Trophoblast cell (in vitro differentiated cells and primary cell): ENCODE results near the gene LRIG1.

Experiments
- DNase-seq, 2 donors: peaks; one replicate each; pipeline ENCODE4 v3.0.0-alpha.2; 2016
- H2AFZ ChIP-seq: 2 replicates; pipeline ENCODE4 v1.6.1; 2013; ENCODE audit warnings: low read length, moderate library complexity, mild to moderate bottlenecking; ENCODE audit not compliant: insufficient read depth, poor library complexity
- H2AK5ac ChIP-seq: 2 replicates; pipeline ENCODE4 v1.6.1; 2013; ENCODE audit warnings: mild to moderate bottlenecking, low read length
- H2BK120ac ChIP-seq: 2 replicates; pipeline ENCODE4 v1.6.1; 2013; ENCODE audit warnings: low read length, mild to moderate bottlenecking, moderate library complexity; ENCODE audit not compliant: insufficient read depth, poor library complexity
- H2BK12ac ChIP-seq: 2 replicates; pipeline ENCODE4 v1.6.1; 2013; ENCODE audit warnings: mild to moderate bottlenecking, low read length, moderate library complexity
- H2BK5ac ChIP-seq: 2 replicates; pipeline ENCODE4 v1.6.1; 2013; ENCODE audit warnings: low read length, low read depth, moderate library complexity, mild to moderate bottlenecking; ENCODE audit not compliant: poor library complexity
- H3K14ac ChIP-seq: 2 replicates; pipeline ENCODE4 v1.6.1; 2013; ENCODE audit warnings: mild to moderate bottlenecking, low read length
- H3K18ac ChIP-seq: 2 replicates; pipeline ENCODE4 v1.6.1; 2013; ENCODE audit warnings: mild to moderate bottlenecking, low read length
- H3K23ac ChIP-seq: 2 replicates; pipeline ENCODE4 v1.6.1; 2013; ENCODE audit warnings: low read length
- H3K27ac ChIP-seq: 2 replicates; pipeline ENCODE4 v1.5.1; 2013; ENCODE audit warnings: low read depth, mild to moderate bottlenecking, inconsistent platforms, low read length, moderate library complexity
- H3K27me3 ChIP-seq: 2 replicates; pipeline ENCODE4 v1.6.1; 2013; ENCODE audit warnings: inconsistent platforms, mild to moderate bottlenecking, low read length, moderate library complexity; ENCODE audit not compliant: insufficient read depth
- H3K36me3 ChIP-seq, 2 experiments: 1 replicate in 1 of 2; 2 replicates in 1 of 2; pipeline ENCODE4 v1.6.1; 2013; ENCODE audit warnings: low read length in 2 of 2, mild to moderate bottlenecking in 2 of 2, moderate library complexity in 1 of 2; ENCODE audit not compliant: insufficient read depth in 2 of 2, control insufficient read depth in 1 of 2
- H3K4ac ChIP-seq: 2 replicates; pipeline ENCODE4 v1.6.1; 2013; ENCODE audit warnings: low read depth, mild to moderate bottlenecking, low read length, moderate library complexity
- H3K4me1 ChIP-seq, 2 experiments: 1 replicate in 1 of 2; 2 replicates in 1 of 2; pipeline ENCODE4 v1.6.1; 2013; ENCODE audit warnings: low read length in 2 of 2, mild to moderate bottlenecking in 2 of 2, moderate library complexity in 1 of 2; ENCODE audit not compliant: insufficient read depth in 2 of 2, control insufficient read depth in 1 of 2
- H3K4me2 ChIP-seq: 2 replicates; pipeline ENCODE4 v1.6.1; 2013; ENCODE audit warnings: inconsistent platforms, mild to moderate bottlenecking, low read length, moderate library complexity
- H3K4me3 ChIP-seq: 2 replicates; pipeline ENCODE4 v1.5.1; 2013; ENCODE audit warnings: mild to moderate bottlenecking, low read depth, low read length, inconsistent platforms
- H3K79me1 ChIP-seq: one replicate; pipeline ENCODE4 v1.6.1; 2013; ENCODE audit warnings: low read length
- H3K79me2 ChIP-seq: 2 replicates; pipeline ENCODE4 v1.6.1; 2013; ENCODE audit warnings: low read length, mild to moderate bottlenecking; ENCODE audit not compliant: control insufficient read depth, insufficient read depth, poor library complexity
- H3K9ac ChIP-seq: 2 replicates; pipeline ENCODE4 v1.6.1; 2013; ENCODE audit warnings: mild to moderate bottlenecking, low read length
- H3K9me3 ChIP-seq: 2 replicates; pipeline ENCODE4 v1.6.1; 2013; ENCODE audit warnings: low read depth, mild to moderate bottlenecking, control low read depth, inconsistent platforms, low read length; ENCODE audit not compliant: insufficient read depth
- H4K12ac ChIP-seq: 2 replicates; pipeline ENCODE4 v1.6.1; 2013; ENCODE audit warnings: low read depth, mild to moderate bottlenecking, low read length, moderate library complexity
- H4K8ac ChIP-seq: 2 replicates; pipeline ENCODE4 v1.6.1; 2013; ENCODE audit warnings: low read depth, mild to moderate bottlenecking, low read length, moderate library complexity
- H4K91ac ChIP-seq: one replicate; pipeline ENCODE4 v1.6.1; 2013; ENCODE audit warnings: low read depth, mild to moderate bottlenecking, low read length, moderate library complexity
- WGBS: extraction: QIAGEN DNeasy Blood & Tissue Kit; methylation state at CpG from one replicate; pipeline ENCODE4 v1.1.7; 2013; ENCODE audit warnings: missing lambda C conversion rate; ENCODE audit not compliant: insufficient read length, insufficient coverage; ENCODE audit errors: extremely low coverage; 5-methylcytosine and 5-hydroxymethylcytosine counted together

Gene LRIG1

DNA sequence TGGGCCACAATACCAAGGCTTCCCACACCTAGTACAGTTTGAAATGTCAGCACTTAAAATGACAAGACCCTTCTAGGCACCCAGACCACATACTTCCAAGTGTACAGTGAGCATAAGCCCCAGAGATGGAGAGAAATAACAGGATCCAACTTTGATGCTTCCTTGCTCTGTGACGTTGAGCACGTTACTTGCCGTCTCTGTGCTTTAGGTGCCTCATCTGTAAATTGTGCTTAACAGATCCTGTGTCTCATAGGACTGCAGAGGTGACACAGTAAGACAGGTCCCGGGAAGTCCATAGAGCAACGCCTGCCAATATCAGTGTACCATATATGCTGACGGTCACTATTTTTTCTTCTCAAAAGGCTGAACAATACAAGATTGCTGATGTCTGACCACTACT, 59.1 kb downstream of the LRIG1 start:
- H3K23ac ChIP-seq: no peak overlapping the region
- no peak for DNase-seq
- no peak overlapping the region for H3K4ac ChIP-seq
- no peaks in the 10 kb centered on the region for H3K9me3 ChIP-seq
- no peak overlapping the region for H2BK120ac ChIP-seq
- H4K12ac ChIP-seq: no peak overlapping the region
- H2AK5ac ChIP-seq: no peak overlapping the region
- no peak overlapping the region for H4K91ac ChIP-seq
- H3K9ac ChIP-seq: no peak overlapping the region
- no peak overlapping the region for H2AFZ ChIP-seq
- no peaks in the 10 kb centered on the region for H3K79me2 ChIP-seq
- WGBS: no CpG with 5 or more reads among the region's 6 CpGs
- peaks cover 15 to 16% of the 10 kb centered on the region in 2 experiments for H3K4me1 ChIP-seq
- H2BK12ac ChIP-seq: no peak overlapping the region
- no peak overlapping the region for H3K4me3 ChIP-seq
- no peak overlapping the region for H2BK5ac ChIP-seq
- H4K8ac ChIP-seq: no peak overlapping the region
- no peaks in the 10 kb centered on the region for H3K36me3 ChIP-seq
- no peak overlapping the region for H3K18ac ChIP-seq
- peak overlapping the region; percentile 25 for H3K4me2 ChIP-seq
- no peak overlapping the region for H3K27ac ChIP-seq
- H3K27me3 ChIP-seq: no peaks in the 10 kb centered on the region
- H3K79me1 ChIP-seq: peaks cover 1% of the 10 kb centered on the region
- H3K14ac ChIP-seq: no peak overlapping the region

DNA sequence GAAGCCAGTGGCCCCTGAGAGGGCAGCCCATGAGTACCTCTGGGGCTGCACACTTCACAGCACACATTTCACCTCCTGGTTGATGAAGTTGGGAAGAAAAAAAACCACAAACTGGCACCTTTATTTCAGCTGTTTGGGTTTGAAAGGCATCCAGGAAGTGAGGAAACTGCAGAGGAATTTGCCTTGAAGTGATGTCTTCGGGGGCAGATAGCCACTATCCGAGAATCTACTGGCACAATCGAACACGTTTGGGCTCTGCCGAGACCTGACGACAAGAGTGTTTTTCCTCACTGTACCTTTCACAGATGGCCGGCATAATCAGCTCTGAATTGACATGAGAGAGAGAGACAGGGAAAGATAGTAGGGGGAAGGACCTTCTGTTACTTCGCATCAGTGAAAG, 59.7 kb downstream of the LRIG1 start:
- WGBS: no CpG with 5 or more reads among the region's 8 CpGs

DNA sequence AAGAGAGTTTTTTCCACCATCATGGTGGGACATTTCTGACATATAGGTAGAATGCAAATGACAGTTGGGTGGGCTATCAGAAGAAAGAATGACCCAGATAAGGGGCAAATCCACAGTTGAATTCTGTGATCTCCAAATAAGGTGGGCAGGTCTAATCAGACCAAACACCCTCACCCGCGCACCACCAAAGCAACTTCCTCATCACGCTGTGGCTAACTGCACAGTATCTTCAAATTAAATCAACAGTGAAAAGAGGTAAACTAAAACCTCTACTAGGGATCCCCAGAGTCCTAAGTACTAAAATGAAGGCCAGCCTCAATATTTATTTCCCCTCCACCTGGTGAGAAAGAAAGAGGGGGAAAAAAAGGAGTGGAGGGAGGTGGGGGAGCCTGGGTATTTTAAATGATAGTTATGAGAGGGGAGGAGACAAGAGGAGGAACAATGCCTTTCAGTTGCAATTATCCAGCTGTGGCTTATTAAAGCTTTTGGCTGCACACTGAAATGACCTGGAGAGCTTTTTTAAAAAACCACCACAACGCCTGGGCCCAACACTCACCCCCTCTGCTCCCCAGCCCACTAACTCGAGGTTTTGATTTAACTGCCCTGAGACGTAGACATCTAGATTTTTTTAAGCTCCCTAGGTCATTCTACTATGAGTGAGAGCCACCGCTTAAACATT, 61.0 kb downstream of the LRIG1 start:
- H3K4me3 ChIP-seq: no peak overlapping the region
- no peak overlapping the region for H3K23ac ChIP-seq
- no peak overlapping the region for H2BK120ac ChIP-seq
- no CpG with 5 or more reads among the region's 7 CpGs for WGBS
- no peak overlapping the region for H4K91ac ChIP-seq
- H3K79me2 ChIP-seq: no peaks in the 10 kb centered on the region
- no peak overlapping the region for H3K27ac ChIP-seq
- H2BK12ac ChIP-seq: no peak overlapping the region
- H4K8ac ChIP-seq: no peak overlapping the region
- H3K14ac ChIP-seq: no peak overlapping the region
- no peak overlapping the region for H2BK5ac ChIP-seq
- H3K36me3 ChIP-seq: no peaks in the 10 kb centered on the region
- H3K9ac ChIP-seq: no peak overlapping the region
- peaks cover 1% of the 10 kb centered on the region for H3K79me1 ChIP-seq
- no peak overlapping the region for H3K4me2 ChIP-seq
- H3K4ac ChIP-seq: no peak overlapping the region
- peaks cover 15 to 16% of the 10 kb centered on the region in 2 experiments for H3K4me1 ChIP-seq
- H2AK5ac ChIP-seq: no peak overlapping the region
- H3K9me3 ChIP-seq: no peaks in the 10 kb centered on the region
- no peak for DNase-seq
- H3K27me3 ChIP-seq: no peaks in the 10 kb centered on the region
- no peak overlapping the region for H3K18ac ChIP-seq
- no peak overlapping the region for H2AFZ ChIP-seq
- H4K12ac ChIP-seq: no peak overlapping the region

More for the DNA sequence above, 59.7 kb downstream of the LRIG1 start:
- peak in 1 of 2 donors; percentile 5 for DNase-seq
- no peak overlapping the region for H4K12ac ChIP-seq
- no peak overlapping the region for H2AFZ ChIP-seq
- peaks cover 1% of the 10 kb centered on the region for H3K79me1 ChIP-seq
- no peak overlapping the region for H3K9ac ChIP-seq
- no peaks in the 10 kb centered on the region for H3K9me3 ChIP-seq
- no peak overlapping the region for H3K23ac ChIP-seq
- no peak overlapping the region for H2BK120ac ChIP-seq
- peaks cover 15 to 16% of the 10 kb centered on the region in 2 experiments for H3K4me1 ChIP-seq
- no peak overlapping the region for H4K91ac ChIP-seq
- H3K18ac ChIP-seq: no peak overlapping the region
- H2BK12ac ChIP-seq: no peak overlapping the region
- H3K4ac ChIP-seq: no peak overlapping the region
- peak overlapping the region; percentile 25 for H3K4me2 ChIP-seq
- H3K4me3 ChIP-seq: no peak overlapping the region
- no peak overlapping the region for H2BK5ac ChIP-seq
- H3K36me3 ChIP-seq: no peaks in the 10 kb centered on the region
- no peaks in the 10 kb centered on the region for H3K27me3 ChIP-seq
- no peak overlapping the region for H3K27ac ChIP-seq
- no peak overlapping the region for H4K8ac ChIP-seq
- no peak overlapping the region for H3K14ac ChIP-seq
- H2AK5ac ChIP-seq: no peak overlapping the region
- H3K79me2 ChIP-seq: no peaks in the 10 kb centered on the region

DNA sequence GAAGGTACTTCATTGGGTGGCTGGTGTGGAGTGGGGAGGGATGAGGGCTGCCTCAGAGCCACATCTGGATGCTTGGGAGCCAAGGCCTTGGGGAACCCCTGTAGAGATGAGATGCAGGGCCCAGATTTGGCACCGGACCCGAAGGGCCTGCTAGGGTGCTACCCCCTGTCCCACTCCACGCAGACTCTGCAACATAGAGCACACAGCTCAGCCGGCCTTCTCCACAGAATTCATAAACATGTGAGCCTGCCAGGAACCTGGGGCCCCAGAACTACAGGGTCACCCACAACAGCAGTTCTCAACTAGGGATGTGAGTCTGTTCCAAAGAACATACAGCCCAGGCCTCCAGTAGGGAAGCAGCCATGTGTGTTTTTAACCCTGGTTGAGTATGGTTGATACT, 62.8 kb downstream of the LRIG1 start:
- DNase-seq: no peak
- no peaks in the 10 kb centered on the region for H3K27me3 ChIP-seq
- no peak overlapping the region for H2BK12ac ChIP-seq
- H3K23ac ChIP-seq: no peak overlapping the region
- H2AK5ac ChIP-seq: no peak overlapping the region
- H3K18ac ChIP-seq: no peak overlapping the region
- H4K8ac ChIP-seq: no peak overlapping the region
- no peak overlapping the region for H3K4me2 ChIP-seq
- no peak overlapping the region for H3K9ac ChIP-seq
- H3K4me1 ChIP-seq: peaks cover 15 to 16% of the 10 kb centered on the region in 2 experiments
- H2BK120ac ChIP-seq: no peak overlapping the region
- H2BK5ac ChIP-seq: no peak overlapping the region
- WGBS: no CpG with 5 or more reads among the region's 4 CpGs
- H4K91ac ChIP-seq: no peak overlapping the region
- no peaks in the 10 kb centered on the region for H3K36me3 ChIP-seq
- no peak overlapping the region for H2AFZ ChIP-seq
- H3K27ac ChIP-seq: no peak overlapping the region
- no peak overlapping the region for H3K4me3 ChIP-seq
- no peak overlapping the region for H4K12ac ChIP-seq
- H3K4ac ChIP-seq: no peak overlapping the region
- H3K14ac ChIP-seq: no peak overlapping the region
- peaks cover 1% of the 10 kb centered on the region for H3K79me1 ChIP-seq
- no peaks in the 10 kb centered on the region for H3K79me2 ChIP-seq
- no peaks in the 10 kb centered on the region for H3K9me3 ChIP-seq
